Measurements from ENCODE around the gene RGR.

Gene RGR

GRCh38 chr10:84244651-84245270, at the start of gene RGR:
Gene RGR (plus strand): TSS chr10:84245053. CDS start chr10:84245091, 38 bp downstream.
- DNase-seq: no peak

GRCh38 chr10:84196083-84196482, 48.8 kb upstream of the RGR start:
- no peak for DNase-seq

DNA sequence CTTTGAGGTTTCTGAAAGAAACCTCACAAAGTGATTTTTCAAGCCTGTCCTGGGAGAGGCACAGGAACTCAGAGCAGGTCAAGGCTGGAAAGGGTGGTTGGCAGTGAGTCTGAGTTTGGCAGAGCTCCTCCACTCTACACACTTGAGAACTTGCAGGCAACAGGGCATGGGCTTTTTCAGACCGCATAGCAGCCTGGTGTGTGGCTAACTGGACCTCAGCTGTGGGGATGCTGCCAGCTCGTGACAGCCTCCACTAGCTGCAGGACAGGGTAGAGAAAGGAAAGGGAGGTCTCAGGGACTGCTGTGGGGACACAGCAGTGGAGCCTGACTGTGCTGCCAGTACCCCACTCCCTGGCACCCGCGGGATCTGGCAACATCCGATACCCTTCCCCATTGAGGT, 47.9 kb upstream of the RGR start:
- no peak for DNase-seq

- DNase-seq: no peak
Measured at GRCh38 chr10:84197643-84198042, 47.2 kb upstream of the RGR start.

DNA sequence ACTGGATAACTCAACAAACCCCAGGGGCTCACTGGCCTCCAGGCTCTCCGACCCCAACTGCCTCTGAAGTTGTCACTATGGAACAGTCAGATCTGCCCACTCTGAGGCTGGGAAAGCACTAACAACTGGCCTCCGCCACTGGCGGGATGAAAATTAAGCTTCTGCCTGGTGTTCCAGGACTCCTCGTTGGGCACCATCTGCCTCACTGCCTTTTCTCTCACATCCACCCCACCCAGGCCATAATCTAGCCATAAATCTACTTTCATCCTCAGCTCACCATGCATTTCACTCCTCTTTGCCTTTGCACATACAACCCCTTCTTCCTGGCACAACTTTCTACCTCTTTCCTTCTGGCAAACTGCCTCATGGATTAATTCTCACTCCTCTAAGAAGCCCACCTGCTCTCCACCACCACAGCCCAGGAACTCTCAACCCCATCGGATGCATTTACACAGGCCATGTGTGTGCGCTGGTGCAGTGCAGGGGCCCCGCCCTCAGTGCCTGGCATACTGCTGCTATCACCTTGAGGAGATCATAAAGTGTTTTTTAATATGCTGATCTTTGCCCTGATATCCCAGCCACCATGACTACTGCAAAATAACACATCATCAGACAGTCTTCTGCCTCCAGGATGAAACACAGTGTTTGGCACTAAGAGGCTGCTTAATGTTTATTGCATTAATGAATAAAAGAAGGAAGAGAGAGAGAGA, 46.5 kb upstream of the RGR start:
- DNase-seq: no peak

DNA sequence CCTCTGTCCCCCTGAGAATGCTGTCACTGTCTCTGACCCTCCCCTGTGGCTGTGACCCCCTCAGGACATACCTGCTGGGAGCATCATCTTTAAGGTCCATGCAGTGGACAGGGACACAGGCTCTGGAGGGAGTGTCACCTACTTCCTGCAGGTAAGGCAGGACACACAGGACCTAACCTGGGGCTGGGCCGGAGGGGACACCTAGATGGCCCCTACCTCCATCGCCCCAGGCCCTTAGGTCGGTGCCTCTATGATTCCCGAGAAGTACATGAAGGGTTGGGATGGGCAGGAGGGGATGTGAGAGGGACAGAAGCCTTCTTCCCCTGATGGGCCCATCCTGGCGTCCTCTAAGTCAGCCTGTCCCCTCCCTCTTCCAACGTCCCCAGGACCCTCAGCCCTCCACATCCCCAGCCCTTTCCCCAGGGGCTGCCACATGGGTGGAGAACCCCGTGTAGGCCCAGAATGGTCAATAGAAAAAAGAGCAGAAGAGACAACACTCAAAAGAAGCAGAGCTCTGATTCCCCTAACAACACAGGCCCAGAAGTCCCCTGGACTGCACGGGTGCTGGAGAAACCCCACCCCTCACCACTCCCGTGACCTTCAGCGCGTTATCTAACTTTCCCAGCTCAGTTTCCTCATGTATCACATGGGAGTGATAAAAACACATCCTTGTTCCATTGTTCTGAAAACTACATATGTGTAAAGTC, 44.2 kb upstream of the RGR start:
- no peak for DNase-seq

DNA sequence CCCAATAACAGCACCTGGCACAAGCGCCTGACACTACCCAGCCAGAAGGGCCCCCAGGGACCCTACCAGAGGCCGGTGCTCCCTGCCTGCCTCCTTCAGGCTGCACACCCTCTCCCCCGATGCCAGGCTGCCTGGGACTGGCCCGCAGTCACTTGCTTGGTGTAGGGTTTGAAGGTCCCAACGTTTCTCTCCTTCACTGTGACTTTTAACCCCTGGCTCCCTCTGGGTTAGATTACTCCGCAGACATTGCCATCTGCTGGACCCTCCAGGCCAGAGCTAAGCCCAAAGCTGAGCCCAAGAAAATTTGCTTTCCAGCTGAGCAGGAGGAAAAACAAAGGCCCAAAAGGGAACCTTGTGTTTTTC, 43.6 kb upstream of the RGR start:
- DNase-seq: no peak

GRCh38 chr10:84201682-84202081, 43.2 kb upstream of the RGR start:
- DNase-seq: no peak

DNA sequence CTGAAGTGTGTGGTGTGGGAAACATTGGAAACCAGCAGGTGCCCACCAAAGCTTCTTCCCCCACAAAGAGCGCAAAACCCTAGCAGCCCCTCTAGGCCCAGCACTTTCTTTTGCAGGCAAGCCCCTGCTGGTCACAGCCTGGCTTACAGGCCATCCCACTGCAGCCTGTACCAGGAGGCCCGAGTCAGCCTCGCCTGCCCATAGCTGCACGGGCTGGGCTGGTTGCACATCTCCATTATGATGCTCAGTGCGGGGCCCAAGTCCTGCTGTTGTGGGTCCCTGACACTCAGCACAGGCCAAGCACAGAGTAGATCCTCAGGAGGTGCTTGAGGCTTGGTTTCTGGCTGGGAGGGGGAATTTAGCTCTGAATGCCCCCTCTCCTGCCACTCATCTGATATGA, 42.5 kb upstream of the RGR start:
- no peak for DNase-seq

GRCh38 chr10:84204122-84204521, 40.7 kb upstream of the RGR start:
- no peak for DNase-seq

DNA sequence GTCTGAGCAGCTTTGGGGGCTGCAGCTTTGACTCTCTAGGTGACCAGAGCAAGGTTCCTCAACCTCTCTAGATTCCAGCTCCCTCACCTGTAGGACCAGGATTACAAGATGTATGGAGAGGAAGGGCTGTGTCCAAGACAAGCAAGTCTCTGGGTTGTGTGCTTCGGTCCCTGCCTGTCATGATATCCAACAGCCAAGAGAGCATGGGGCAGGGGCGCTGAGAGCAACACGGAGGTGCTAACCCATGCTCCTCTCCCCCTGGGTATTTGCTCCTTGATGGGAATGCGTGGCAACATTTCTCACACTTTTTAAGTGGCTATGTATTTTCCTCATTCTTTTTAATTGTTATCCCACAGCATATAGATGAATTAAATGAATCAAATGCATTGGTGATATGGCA, 40.2 kb upstream of the RGR start:
- no peak for DNase-seq

DNA sequence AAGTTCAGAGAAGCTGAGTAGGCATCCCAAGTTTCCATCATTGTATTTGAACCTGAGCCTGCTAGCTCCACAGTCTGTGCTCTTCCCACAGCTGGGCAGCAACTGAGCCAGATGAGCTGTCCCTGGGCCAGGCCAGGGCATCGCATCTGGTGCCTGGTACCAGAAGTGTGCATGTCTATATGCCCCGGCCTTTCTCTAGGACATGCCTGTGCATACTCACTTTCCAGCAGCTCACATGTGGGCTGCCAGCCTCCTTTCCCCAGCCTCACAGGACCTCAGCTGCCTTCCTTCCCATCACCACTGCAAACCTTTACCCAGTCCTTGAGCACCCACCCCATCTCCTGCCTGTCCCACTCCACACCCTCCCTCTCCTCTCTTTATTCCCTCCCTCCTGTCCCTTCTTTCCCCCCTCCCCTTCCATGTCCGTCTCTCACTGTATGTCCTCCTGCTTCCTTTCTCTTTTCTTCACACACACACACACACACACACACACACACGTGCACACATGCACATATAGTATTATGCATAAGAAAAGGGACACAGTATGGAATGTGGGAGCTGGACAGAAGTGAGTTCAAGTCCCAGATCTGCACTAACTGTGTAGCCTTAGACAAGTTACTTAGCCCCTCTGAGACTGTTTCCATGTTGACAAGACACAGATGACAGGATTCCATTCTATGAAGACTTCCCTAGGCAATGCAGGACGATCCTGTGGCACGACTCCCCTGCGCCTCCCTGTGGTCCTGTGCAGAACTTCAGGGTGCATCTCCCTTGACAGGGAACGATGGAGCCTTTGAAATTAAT, 39.6 kb upstream of the RGR start:
- peak; percentile 58 to 68 for DNase-seq

DNA sequence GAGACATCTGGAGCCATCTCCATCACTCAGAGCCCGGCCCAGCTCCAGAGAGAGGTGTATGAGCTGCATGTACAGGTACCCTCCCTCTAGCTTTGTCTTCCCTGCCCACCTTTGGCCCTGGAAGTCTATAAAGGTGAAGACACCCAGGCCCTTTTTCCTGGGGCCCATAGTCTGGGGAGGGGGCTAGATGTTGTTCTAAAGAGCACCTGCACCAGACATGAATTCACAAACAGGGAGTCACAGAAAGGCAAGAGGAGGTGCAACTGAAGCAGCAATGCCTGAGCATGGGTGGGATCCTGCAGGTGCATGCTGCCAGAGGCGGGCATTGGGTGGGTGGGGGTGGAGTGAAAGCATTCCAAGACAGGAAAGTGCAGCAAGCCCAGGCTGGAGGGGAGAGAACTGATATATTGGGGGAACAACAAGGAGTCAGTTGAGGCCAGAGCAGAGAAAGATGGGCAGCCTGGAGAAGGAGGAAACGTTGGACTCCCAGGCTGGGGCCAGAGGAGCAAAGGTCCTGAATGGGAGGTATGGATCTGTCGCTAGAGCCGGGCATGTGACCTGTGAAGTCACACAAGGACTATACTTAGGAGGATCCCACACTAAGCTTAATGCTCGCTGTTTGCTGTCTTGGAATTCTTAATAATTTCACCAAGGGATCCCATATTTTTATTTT, 38.9 kb upstream of the RGR start:
- no peak for DNase-seq

- DNase-seq: no peak
Measured at GRCh38 chr10:84208023-84208422, 36.8 kb upstream of the RGR start.

DNA sequence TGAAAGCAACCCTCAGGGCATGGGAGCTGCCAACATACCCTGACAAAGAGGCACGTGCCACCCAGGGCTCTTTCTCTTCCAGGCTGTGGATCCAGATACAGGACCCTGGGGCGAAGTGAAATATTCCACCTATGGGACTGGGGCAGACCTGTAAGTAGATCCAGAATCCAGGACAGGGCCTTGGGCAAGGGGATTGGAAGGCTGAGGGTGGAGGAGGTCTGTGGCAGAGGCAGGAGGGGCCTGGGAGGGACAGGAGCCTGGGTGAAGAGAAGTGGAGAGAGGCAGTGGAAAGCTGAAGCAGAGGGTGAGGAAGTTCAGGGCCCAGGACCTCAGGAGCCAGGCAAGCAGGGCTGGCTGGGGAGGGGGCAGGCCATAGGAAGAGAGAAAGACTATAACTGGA, 33.3 kb upstream of the RGR start:
- DNase-seq: no peak

DNA sequence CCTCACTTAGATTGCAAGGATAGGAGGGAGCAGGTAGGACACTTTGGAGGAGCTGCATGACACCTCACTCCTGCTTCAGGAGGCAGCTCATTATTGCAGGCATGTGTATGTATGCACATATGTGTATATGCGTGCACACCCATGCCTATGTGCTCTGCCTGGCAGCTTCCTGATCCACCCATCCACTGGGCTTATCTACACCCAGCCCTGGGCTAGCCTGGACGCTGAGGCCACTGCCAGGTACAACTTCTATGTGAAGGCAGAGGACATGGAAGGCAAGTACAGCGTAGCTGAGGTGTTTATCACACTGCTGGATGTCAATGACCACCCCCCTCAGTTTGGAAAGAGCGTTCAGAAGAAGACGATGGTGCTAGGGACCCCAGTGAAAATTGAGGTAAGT, 32.8 kb upstream of the RGR start:
- no peak for DNase-seq

- no peak for DNase-seq
Measured at GRCh38 chr10:84213076-84213475, 31.8 kb upstream of the RGR start.

- no peak for DNase-seq
Measured at GRCh38 chr10:84214046-84214572, 30.7 kb upstream of the RGR start.

DNA sequence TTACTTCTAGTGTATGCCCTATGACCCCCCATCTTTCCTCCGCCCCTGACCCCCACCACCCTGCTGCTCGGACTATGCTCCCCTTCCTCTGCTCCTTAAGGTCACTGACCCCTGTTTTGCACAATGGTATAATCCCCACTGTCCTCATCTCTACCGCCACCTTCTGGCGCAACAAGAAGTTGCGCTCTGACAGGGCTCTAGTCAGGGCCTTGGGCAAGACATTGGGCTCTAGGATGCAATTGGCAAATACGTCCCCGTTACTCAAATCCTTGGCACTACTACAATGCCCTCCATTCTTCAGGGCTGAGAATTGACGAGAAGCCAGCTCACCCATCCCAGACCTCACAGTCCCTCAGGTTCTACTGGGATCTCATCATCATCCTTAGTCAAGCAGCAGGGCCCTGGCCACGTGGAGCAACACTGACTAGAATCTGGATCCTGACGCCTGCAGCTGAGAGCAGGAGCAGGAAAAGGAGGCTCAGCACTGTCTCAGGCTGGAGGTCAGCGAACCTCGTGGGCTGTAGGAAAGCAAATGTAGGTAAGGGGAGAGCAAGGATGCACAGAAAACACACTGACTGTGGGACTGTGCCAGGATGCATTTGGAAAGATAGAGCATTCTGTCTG, 30.1 kb upstream of the RGR start:
- peak in 1 of 2 donors; percentile 49 for DNase-seq

GRCh38 chr10:84216834-84217233, 28.0 kb upstream of the RGR start:
- no peak for DNase-seq

- no peak for DNase-seq
Measured at GRCh38 chr10:84217746-84218145, 27.1 kb upstream of the RGR start.

- no peak for DNase-seq
Measured at GRCh38 chr10:84221916-84222315, 22.9 kb upstream of the RGR start.
